GM18907 (cell line): ENCODE data around the gene CCDC38.
"Not testable (repeated sequence)": the region's sequence is repeated elsewhere in the genome, so short reads cannot be mapped to it uniquely, and the experiment has no call there.

ENCODE experiments used
- ATAC-seq: cut with Tn5 transposase; IDR thresholded peaks from one replicate; pipeline ENCODE4 v1.9.1; 2021; ENCODE audit warnings: mild to moderate bottlenecking, moderate library complexity; ENCODE audit not compliant: unreplicated experiment

The CCDC38 gene

DNA sequence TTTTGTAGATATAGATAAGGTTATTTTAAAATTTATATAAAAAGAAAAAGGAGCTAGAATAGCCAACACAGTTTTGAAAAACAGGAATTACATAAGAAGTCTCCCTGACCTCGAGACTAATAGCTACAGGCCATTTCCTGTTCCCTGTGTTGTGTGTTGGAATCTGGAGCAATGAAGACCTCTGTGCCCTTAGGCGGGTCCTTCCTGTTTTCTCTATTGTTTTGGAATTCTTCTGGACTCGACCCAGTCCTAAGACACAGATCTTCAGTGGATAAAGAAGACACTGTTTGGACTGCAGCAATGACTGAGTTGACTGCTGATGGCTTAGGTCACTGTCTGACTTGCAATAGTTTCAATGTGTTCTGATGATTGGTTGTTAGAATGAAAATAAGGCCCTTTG, 57.4 kb downstream of the CCDC38 start:
- no peak for ATAC-seq

- ATAC-seq: no peak
Observed at GRCh38 chr12:95882873-95883272, 59.5 kb downstream of the CCDC38 start.

DNA sequence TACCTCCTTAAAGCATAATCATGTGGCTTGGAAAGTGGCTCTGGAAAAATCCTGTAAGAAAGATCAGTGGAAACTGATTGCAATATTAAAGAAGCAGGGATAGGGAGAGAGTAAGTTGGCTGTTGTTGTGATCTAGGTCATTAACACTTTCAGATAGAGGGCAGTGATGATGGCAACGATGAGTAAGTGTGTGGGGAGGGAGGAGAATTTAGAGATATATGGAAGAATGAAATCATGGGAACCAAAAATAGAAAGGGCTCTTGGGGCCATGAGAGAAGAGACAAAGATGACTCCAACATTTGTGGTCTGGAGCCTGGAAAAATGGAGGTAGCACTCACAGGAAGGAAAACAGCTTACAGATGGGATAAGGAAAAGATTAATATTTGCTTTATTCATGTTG, 60.3 kb downstream of the CCDC38 start:
- ATAC-seq: no peak

GRCh38 chr12:95881331-95881955, 61.0 kb downstream of the CCDC38 start:
- no peak for ATAC-seq

- no peak for ATAC-seq
Observed at GRCh38 chr12:95880895-95881294, 61.5 kb downstream of the CCDC38 start.

DNA sequence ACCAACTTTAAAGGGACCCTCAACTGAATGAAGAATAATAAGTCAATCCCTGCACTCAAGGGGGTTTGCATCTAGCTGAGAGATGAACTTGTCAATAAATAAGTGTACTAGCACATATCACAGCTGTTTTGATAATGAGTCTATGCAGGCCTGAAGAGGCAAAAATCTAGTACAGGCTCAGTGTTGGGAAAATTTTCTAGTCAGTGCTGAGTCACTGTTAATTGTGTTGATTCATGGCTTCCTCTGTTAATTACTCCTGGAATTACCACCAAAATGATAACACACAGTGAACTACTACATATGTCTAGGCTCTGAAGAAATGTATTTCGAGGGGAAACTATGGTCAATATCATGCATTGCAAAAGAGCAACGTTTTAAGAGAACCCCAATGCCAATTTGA, 64.8 kb downstream of the CCDC38 start:
- ATAC-seq: no peak

DNA sequence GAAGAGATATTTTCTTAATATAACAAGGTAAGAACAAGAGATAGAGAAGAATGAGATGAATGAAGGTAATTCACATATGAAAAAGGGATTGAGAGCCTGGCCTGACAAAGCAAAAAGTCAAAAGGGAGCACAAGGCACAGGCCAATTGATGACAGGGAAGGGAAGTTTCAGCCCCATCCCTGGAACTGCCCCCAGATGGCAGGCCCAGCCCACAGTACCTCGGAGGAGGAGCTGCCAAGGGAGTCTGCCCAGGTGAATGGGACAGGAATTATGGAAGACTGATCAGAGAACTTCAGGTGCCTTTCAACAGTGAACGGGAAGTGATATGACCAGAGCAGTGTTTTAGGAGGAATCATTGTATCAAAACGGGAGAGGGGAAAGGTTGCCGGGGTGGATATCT, 68.0 kb downstream of the CCDC38 start:
- no peak for ATAC-seq

DNA sequence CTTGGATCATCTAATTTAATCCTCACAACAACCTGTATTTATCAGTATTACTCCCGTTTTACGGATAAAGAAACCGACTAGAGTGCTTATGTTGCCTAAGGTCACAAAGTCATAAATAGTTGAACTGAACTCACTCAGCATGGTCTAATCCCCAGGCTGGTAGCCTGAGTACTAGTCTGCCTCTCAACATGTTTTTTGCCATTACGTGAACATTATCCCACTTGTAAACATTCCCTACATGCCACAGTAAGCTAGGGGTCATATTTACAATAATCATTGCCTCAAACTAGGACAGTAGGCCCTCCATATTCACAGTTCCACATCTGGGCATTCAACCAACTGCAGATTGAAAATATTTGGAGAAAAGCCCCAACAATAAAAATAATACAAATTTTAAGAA, 71.5 kb downstream of the CCDC38 start:
- ATAC-seq: no peak

DNA sequence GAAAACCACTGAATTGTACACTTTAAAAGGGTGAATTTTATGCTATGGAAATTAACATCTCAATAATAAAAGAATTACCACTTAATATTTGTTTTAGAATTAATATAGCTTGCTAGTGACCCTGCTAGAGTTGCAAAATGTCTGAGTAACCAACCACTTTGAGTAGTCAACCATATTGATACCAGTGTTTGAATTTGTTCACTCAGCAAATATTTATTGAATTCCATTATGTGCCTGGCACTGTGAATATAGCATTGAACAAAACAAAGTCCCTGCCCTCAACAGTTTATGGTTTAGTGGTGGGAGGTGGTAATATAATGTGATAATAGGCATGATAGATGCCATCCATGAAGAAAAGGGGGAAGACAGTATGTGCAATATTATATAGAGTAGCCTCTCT, 79.1 kb downstream of the CCDC38 start:
- ATAC-seq: no peak

- no peak for ATAC-seq
Observed at GRCh38 chr12:95862038-95862437, 80.4 kb downstream of the CCDC38 start.

GRCh38 chr12:95859947-95860850, 82.2 kb downstream of the CCDC38 start:
- ATAC-seq: no peak

GRCh38 chr12:95859344-95859816, 83.0 kb downstream of the CCDC38 start:
- ATAC-seq: peak; percentile 17

GRCh38 chr12:95858451-95859343, 83.7 kb downstream of the CCDC38 start, which contains the start of gene SNRPF:
Gene SNRPF, plus strand, starts transcription at chr12:95858952. Its CDS starts 122 bp downstream, at chr12:95859074.
- ATAC-seq: peak; percentile 99

DNA sequence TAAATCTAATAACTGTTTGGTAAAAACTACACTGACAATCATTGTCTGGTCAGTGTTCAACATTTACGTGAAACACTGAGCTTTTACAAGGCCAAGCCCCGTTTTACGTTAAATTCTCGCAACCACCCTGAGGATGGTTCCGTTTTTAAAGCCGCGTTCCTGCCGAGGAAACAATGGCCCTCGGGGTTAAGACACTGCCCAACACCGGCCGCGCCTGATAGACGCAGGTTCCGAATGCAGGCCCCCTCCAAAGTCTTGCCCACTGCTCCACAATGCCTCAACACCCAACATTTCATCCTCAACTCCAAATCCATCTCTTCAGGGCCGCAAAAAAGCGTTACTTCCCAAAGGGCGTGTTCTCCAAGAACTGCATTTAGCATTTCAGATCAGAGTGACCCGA, 84.6 kb downstream of the CCDC38 start:
- no peak for ATAC-seq

DNA sequence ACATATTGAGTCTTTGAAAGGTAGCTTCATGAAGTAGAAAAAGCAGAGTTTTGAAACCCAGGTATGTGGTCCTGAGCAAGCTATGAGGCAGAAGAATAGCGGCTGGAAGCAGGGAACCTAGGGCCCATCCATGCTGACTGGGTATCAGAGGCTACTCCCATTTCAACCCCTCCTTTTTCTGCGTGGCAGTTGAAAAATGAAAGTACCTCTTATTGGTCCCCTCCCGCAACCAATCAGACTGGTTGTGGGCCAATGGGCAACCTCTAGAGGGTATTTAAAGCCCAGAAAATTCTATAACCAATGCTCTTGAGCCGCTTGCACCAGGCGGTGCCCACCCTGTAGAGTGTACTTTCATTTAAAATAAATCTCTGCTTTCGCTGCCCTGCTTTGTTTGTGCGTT, 85.3 kb downstream of the CCDC38 start:
- no peak for ATAC-seq

GRCh38 chr12:95852133-95852532, 90.3 kb downstream of the CCDC38 start:
- no peak for ATAC-seq

- ATAC-seq: no peak
Observed at GRCh38 chr12:95851606-95852005, 90.8 kb downstream of the CCDC38 start.

DNA sequence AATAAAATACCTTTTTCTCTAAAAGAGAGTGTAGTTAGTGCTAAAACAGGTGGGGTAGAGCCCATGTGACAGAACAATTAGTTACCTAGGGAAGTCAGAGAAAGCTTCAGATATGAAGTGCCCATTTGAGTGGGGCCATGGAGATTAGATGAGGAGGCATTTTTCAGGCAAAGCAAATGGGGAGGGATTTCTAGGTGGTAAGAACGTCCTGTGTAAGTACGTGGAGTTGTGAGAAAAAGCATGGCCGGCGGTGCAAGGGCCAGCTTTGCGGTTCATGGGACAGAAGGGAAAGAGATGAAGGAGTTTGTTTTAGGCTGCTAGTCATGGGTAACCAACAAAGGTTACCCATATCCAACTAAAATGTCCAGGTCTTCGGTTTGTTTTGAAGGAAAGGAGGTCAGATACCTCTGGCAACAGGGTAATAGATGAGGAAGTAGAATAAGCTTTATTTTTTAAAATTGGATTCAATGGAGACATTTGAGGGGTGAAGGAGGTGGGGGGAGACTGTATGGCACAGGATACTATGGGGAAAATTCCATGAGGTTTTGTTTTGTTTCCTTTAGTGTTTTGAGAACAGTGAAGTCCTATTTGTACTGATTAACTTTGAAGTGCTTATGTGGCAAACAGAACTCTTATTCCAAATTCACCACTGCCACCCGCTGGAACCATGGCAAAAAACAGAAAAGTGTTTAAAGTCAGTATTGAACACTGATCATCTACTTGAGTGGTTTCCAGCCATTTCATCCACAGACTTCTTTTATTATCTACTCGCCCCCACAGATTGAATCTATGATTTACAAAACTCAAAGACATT, 93.6 kb downstream of the CCDC38 start:
- no peak for ATAC-seq

DNA sequence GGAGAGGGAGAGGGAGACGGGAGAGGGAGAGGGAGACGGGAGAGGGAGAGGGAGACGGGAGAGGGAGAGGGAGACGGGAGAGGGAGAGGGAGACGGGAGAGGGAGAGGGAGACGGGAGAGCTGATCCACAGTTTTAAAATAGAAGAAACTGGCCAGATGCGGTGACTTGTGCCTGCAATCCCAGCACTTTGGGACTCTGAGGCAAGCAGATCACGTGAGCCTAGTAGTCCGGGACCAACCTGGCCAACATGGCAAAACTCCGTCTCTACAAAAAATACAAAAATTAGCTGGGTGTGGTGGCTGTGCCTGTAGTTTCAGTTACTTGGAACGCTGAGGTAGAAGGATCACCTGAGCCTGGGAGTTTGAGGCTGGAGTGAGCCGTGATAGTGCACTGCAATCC, 100.0 kb downstream of the CCDC38 start:
- ATAC-seq: not testable (repeated sequence)

DNA sequence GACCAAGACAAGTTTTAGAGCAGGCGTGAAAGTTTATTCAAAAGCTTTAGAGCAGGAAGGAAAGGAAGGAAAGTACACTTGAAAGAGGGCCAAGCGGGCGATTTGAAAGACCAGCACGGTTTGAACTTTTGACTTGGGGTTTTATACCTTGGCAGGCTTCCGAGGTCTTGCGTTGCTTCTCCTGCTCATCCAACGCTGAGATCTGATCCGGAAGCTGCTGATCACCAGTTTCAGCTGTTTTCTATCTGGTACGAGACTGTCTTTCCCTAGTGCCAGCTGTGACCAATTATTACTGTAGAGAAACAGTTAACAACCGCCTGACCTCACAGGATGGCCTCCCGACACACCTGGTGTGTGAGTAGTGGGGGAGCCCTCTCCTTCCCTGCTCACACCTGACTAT, 104.3 kb downstream of the CCDC38 start:
- no peak for ATAC-seq
